Tibial nerve (tissue), 3 donors: ENCODE results near the gene TRPC3.

Experiments
- POLR2A ChIP-seq, 2 donors: fragments of 450-650 bp; IDR thresholded peaks; one replicate each; pipeline ENCODE4 v1.6.1; 2017; ENCODE audit warnings: antibody characterized with exemption in 2 of 2, mild to moderate bottlenecking in 2 of 2, moderate library complexity in 2 of 2
- TF ChIP-seq, protein P1 (sequence below), 5 experiments: fragments of 200-600 bp in 3 of 5; fragments of 450-650 bp in 2 of 5; sonication (generic) in 3 of 5; IDR thresholded peaks; one replicate each; pipeline ENCODE4 v1.5.1; 2016 to 2019; ENCODE audit warnings: antibody characterized with exemption in 5 of 5, mild to moderate bottlenecking in 3 of 5, moderate library complexity in 2 of 5

GRCh38 chr4:121846662-121847061, 105.2 kb downstream of the TRPC3 start:
- no peak for TF ChIP-seq POLR2A (IDR thresholded peaks at IDR 0.05)
- TF ChIP-seq, protein P1, sequence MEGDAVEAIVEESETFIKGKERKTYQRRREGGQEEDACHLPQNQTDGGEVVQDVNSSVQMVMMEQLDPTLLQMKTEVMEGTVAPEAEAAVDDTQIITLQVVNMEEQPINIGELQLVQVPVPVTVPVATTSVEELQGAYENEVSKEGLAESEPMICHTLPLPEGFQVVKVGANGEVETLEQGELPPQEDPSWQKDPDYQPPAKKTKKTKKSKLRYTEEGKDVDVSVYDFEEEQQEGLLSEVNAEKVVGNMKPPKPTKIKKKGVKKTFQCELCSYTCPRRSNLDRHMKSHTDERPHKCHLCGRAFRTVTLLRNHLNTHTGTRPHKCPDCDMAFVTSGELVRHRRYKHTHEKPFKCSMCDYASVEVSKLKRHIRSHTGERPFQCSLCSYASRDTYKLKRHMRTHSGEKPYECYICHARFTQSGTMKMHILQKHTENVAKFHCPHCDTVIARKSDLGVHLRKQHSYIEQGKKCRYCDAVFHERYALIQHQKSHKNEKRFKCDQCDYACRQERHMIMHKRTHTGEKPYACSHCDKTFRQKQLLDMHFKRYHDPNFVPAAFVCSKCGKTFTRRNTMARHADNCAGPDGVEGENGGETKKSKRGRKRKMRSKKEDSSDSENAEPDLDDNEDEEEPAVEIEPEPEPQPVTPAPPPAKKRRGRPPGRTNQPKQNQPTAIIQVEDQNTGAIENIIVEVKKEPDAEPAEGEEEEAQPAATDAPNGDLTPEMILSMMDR (IDR thresholded peaks at IDR 0.05): no peak
